ENCODE data around the gene MYOD1.

The MYOD1 gene

DNA sequence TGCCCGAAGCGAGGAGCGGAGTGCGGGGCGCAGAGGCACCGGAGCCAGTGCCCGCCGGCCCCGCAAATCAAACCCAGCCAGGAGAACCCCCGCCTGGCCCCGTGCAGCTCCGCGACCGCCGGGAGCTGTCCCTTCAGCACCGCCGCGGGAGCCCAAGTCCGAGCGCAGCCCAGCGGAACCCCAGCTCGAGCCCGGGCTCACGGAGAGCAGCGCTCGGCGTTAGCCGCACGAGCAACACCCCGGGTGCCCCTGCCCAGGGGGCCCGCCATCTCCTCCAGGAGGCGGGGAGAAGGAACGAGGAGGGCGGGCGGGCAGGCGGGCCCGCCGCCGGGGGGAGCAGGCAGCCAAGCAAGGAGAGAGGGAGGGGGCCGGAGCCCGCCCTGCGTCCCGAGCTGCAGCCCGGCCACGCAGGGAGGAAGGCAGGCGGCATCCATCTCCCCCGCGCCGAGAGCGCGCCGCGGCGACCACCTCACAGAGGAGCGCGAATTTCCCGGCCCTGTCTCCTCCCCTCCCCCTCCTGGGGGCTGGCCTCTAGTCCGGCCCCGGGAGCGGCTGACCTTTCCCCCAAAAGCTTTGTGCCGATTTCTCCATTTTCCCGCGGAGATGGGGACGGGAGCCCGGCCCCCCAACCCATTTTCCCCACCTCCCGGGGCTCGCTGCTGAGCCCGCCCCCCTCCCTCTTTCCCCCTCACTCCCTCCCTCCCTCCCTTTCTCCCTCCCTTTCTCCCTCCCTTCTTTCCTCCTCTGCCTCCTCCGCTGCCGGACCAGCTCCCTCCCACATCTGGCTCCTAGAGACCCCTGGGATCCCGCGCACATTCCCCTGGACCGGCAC lies 15.8 kb downstream of the MYOD1 start:
- peak; percentile 74 for DNase-seq

DNA sequence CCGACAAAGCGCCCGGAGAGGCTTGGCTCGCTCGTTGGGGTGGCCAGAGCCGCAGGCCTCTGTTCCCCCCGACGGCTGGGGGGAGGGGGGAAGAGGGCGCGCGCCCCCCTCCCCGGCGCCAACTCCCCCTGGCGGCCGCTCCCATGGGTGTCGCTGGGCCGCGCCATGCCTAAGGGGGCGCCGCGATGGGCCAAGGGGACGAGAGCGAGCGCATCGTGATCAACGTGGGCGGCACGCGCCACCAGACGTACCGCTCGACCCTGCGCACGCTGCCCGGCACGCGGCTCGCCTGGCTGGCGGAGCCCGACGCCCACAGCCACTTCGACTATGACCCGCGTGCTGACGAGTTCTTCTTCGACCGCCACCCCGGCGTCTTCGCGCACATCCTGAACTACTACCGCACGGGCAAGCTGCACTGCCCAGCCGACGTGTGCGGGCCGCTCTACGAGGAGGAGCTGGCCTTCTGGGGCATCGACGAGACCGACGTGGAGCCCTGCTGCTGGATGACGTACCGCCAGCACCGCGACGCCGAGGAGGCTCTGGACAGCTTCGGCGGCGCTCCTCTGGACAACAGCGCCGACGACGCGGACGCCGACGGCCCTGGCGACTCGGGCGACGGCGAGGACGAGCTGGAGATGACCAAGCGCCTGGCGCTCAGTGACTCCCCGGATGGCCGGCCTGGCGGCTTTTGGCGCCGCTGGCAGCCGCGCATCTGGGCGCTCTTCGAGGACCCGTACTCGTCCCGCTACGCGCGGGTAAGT lies 16.6 kb downstream of the MYOD1 start:
- no peak for DNase-seq

DNA sequence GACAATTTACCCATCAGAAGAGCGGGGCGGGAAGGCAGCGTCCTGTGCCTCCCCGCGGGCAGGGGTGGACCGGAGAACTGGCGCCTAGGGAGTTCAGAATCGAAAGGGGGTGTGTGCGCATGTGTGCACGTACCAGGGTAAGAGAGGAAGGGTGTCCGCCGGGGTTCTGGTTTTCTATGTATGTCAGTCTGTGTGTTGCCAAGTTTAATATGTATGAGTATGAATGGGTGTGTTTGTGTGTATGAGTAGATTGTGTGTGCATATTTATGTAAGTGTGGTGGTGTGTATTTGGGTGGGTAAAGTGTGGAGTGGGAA lies 17.2 kb downstream of the MYOD1 start:
- DNase-seq = no peak

DNA sequence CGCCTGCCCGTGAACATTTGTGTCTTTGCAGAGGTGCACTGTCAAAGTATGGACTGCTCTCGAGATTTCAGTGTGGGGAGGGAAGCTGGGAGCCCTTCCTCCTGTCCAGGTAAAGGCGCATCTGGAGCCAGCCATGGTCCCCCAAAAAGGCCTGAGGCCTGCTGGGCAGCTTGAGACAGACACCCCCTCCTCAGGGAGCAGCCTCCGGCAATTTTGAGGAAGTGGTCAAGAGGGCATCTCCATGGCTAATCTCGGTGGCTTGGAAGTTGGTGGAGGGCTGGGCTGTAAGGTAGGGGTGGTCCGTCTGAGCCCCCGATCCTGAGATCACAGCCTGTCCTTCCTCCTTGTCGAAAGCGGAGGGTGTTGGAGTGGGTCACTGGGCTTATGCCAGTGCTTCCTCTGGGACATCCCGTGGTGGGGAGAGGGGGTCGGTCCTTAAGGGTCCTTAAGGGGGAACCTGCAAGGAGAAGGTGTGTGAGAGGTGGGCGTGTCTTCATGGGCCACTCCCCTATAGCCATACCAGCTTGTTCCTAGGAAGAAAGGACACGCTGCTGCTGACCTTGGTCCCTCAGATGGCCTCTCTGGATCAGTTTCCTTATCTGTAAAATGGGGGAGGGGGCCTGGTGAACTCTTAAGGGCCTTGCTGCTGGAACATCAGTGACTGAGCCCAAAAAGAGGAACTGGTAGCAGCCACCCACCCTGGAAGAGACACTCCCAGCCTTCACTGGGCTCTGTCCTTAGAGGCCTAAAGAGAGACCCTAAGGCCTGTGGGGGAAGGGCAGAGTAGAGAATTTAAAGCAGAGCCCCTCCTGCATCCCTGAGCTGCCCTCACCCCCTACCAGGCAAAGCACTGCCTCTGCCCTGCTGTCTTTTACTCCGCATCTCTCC lies 17.8 kb downstream of the MYOD1 start:
- no peak for DNase-seq

DNA sequence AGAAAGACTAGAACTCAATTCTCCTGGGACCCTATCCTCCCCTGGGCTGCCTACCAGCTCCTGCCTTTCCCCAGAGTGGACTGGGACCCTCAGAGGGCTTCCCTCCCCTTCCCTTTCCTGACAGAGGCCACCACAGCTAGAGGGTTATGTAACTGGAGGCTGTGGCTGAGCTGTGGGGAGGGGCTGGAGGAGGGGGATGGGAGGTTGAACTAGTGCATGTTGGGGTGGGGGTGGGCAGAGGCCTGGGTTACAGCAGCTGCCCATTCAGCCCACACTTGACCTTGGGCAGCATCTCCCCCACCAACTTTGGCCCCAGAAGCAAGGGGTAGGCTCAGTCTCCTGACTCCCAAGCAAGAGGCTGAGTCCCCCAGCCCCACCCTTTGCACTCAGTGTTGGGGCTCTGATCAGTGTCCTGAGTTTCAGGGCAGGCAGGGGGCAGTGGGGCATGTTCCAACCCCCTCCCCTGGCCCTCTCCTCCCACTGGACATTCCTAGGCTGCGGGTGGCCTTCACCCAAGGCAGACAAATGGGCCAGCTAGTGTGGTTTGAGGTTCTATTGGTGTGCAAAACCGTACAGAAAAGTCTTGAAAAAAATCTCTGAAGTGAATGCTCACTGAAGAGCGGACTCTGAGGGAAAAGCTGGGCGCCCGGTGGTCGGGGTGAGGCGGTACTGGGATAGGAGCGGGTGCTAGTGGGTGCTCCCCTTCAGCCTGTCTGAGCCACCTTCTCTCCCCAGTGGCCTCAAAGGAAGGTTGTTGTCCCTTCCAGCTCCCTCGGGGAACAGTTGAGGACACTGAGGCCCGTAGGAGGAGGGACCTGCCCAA lies 19.0 kb downstream of the MYOD1 start:
- DNase-seq = no peak

DNA sequence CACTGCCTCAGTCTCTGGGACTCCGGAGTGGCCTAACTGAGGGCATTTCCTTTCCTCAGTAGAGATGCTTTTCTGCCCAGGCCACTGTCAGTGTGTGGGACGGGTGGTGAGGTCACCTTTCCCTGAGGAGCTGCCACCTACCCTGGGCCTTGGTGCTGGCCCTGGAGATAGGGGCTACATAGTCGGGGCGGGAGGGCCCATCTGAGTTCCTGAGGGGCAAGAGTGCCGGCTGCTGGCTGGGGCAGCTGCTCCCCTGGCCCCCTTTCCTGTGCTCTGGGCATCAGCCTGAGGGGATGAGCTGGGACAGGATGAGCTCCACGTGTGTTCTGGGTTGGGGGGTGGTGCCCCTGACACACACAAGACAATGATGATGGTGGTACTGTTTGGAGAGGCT lies 20.6 kb downstream of the MYOD1 start:
- no peak for DNase-seq

DNA sequence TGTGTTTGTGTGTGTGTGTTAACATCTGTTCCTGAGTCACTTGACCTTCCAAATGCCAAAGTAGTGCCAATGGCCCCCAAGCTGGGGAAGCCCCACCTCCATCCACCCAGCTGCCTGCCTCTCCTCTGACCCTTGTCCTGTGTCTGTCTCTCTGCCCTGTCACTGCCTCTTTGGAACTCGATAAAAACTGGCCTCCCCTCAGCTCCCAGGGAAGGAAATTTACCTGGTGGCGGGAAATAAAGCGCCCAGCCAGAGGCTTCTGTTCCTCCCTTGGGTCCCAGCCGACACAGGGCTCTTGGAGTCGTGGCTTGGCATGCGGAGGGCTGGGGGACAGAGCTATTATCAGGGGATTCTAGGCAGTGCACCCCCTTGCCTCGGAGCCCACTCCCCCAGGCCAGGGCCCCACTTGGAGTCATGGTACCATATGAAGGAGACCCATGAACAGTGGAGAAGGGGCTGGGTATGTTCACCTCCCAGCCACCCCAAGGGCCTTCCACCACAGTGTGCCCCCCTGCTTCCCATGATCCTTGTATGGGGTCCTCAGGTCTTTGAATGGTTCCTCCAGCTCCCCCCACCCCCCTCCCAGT lies 21.4 kb downstream of the MYOD1 start:
- DNase-seq = no peak

DNA sequence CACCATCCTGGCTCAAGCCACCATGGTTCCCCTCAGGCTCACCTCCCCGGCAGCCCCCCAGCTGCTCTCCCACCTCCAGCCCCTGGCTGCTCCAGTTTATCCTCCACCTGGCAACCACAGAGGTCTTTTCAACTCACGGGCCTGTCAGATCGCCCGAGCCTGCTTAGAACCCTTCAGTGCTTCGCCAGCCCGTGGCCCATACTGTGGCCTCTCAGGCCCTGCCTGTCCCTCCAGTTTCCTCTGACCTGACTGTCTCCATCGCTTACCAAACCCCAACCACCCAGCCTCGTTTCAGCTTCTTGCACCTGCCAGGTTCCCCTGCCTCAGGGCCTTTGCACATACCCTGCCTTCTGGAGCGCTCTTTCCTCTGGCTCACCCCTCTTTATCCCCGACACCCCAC lies 22.1 kb downstream of the MYOD1 start:
- DNase-seq = no peak

DNA sequence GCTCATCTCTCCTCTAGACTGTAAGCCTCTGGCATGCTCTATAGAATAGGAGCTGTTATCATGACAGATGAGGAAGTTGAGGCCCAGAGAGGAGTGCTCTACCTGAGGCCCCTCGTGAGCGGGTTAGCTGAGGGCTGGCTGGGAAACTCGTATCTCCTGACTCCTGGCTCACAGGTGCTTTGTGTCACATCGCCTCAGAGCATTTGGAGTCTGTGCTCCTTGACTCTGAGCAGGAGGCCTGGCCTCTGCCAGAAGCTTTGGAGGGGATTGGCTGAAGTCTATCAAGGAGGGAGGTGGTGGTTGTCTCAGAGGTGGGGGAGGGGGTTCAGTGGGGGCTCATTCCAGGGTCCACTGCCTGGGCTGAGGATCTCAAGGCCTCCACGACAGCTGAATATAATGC lies 22.6 kb downstream of the MYOD1 start:
- no peak for DNase-seq

DNA sequence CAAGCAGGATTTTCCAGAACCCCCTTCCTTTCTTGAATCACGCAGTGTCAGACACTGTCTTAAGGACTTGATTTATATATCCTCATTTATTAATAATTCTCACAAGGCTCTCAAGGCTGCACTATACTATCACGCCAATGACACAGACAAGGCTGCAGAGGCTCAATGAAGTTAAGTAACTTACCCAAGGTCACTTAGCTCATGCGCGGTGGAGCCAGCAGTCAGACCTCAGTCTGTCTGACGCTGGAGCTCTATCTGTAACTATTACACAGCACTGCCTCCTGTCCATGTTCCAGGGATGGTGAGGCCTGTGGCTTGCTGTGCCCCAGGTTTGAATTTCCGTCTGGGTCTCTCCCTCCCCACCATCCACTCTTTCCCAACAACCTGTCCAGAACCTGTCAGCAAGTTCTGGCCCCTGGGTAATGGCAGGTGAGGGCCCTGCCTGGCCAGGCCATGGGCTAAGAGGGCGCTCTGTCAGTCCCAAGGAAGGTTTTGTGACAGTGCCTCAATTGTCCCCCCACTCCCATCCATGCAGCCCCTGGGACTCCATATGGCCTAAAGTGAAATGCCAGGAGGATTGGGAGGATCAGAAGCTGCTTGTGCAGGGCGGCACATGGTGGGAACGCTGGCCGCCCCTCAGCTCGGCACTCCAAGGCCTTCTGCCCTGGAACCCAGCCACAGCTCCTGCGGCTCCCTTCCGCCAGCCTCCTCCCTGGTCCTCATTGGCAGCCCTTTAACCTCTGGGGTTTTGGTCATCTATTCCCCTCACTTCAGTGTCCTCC lies 23.8 kb downstream of the MYOD1 start:
- no peak for DNase-seq

DNA sequence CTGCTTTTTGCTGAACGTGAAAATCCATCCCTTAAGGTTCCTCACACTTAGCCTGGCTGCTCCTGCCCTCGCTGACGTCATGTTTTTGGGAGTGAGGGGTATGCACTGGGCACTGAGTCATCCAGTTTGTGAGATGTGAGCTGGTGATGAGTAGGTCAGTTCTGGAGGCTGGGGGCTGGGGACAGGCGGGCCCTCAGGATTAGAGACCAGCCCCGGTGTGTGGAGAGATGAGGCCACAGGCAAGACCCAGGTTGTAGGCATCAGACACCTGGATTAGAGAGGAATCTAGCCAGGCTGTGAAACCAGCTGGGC lies 24.4 kb downstream of the MYOD1 start:
- peak; percentile 49 for DNase-seq

DNA sequence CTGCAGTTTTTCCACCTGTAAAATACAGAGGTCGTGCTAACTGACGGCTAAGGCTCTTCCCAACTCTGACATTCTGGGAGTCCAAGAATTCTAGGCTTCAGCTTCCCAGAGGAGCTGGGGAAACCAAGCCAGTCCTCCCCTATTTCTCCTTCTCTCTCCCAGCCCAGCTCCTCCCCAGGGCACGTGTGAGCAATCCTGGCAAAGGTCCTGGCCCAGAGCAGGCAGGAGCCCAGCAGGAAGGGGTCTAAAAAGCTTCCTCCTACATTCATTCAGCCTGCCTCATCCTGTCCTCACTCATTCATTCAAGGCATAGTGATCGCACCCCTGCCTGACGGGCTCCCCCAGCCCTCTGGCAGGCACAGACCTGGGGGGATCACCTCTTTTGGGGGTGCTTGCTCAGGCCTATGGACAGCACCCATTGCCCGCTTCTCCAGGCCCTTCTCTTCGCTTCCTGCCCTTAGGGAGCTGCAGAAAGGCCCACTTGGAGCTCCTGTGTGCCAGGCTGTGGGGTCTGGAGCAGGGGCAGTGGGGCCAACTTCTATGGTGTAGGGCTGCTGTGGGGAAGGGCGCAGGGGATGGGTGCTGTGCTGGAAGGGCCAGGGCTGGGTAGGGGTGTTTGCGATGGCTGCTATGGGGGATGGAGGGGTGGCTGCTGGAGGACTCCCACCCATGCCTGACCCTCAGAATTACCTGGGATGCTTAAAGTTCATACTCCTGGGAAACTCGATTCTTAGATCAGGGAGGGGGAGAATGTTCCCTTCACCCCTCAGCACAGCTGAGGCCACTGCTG lies 25.0 kb downstream of the MYOD1 start:
- peak; percentile 34 for DNase-seq

DNA sequence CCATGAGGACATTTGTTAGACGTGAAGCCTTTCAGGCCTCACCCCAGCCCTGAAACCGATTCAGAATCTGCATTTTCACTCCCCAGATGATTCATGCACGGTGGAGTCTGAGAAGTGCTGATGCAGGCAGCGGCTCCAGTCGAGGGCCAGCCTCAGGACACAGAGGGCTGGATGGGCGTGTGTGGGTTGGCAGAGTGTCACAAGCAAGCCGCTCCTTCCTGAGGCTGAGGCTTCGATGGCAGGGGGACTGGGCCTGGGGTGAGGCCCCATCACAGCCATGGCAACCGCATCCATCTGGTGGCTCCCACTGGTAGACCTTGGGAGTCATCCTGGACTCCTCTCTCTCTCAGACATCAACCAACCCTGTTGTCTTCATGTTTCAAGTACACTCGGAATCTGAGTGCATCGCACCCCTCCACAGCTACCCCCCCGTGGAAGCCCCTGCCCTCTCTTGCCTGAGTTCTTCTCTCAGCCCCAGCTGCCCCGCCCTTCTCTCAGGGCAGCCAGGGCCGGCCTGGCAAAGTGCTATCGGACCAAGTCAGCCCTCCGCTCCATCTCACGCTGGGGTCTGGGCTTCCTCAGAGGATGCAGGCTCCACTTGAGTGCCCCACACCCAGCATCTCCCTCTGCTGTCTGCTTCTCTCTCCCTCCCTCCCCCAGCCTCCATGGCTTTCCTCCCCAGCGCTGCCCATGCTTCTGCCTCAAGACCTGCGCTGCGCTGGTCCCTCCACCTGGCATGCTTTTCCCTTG lies 25.8 kb downstream of the MYOD1 start:
- no peak for DNase-seq

DNA sequence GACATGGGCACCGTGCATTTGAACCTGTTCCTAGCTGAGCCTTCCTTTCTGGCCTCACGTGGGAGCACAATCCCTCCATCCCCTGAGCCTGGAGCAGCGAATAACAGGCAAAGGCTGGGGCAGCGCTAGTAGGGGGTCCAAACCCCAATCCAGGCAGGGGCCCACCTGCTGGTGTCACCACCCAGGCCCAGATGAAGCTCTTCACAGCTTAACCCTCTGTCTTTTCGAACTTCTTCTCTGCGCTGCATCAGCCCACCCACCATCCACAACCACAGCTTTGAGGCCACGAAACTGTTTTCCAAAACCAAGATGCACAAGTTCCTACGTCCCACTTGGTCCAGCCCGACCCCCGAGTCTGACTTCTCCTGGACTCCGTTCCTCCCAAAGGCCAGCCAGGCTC lies 26.7 kb downstream of the MYOD1 start:
- no peak for DNase-seq

DNA sequence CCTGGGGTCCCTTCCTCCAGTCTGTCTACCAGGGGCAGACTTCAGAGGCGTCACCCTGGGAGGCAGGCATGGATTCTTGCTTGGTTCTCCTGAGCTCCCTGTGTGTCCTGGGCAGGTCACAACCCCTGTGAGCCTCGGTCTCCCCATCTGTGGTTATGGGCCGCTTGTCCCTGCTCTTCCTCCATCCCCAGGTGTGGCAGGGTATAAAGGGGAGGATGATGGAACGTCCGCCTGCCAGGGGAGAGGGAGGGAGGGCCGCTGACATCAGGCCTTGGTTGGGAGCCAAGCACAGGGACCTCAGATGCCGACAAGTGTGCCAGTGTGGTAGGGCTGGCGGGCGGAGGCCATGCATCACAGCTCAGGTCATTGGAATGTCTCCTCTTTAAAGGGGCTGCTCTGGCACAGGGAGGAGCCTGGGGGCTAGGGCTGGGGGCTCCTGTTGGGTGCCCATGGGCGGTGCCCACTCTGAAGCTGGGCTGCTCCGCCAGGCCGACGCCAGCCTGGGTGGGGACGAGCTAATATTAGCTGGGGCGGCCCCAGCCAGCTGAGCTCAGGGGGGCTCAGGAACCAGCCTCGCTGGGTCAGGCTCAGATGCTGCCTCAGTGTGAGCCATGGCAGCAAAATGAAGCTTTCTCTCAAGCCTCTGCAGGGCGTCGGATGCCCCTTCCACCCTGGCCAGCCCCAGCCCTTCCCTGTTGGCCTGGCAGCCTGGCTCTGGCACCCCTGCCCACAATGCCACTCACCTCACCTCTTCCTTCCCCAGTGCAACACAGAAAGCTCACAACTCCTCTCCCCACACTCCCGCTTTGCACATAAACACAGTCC lies 28.0 kb downstream of the MYOD1 start:
- no peak for DNase-seq

DNA sequence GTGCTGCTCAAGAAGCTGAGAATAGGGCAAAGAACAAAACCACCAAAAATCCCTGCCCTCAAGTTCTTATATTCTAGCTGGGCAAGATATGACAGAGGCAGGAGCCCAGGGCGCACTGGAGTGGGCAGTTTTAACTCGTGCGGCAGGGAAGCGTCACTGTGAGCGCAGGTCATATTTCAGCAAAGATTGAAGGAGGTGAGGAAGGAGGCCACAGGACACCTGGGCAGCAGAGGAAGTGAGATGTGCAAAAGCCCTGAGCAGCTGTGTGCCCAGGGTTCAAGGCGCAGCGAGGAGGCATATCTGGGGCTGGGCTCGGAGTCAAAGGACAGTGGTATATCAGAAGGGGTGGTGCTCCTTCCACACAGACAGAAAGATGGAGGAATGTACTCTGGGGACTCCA lies 28.7 kb downstream of the MYOD1 start:
- no peak for DNase-seq

DNA sequence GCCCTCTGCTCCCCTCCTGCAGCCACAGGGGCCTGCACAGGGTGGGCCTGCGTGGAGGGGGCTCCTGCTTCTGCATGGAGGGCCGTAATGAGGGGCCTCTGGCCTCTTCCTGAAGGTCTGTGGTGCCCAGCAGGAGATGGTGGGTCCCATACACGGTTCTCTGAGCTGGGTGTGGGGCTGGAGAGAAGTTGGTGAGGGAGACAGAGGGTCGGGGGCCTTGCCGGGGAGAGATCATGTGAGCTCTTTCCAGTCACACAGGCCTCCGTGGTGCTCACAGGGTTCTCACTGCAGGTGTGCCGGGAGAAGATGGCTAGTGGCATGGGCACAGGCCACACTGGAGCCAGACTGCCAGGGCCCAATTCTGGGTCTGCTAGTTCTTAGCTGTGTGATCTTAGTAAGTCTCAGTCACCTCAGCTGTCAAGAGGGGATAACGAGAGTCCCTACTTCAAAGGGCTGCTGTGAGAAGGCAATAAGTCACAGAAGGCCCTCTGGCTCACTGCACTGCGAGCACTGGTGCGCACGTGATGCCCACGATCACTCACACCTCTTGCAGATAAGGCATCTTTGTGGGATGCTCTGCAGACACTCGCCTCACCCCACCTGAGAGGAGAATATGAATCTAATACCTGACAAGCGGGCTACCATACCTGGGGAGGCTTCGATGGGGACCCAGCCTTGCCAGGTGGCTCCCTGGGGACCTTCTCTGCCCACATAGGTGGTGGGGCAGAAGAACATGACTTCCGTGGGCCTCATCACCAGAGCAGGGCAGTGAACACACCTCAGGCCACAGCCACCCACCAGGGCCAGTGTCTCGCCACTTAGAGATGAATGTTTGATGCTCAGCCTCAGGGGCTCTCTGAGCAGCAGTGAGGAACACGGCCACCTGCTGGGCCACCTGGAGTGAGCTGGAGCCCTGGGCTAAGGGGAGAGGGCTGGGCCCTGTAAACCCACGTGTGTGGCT lies 29.7 kb downstream of the MYOD1 start:
- no peak for DNase-seq

Measured in fibroblast of skin of scalp (primary cell).